ENCODE data around the gene ABR.

DNA sequence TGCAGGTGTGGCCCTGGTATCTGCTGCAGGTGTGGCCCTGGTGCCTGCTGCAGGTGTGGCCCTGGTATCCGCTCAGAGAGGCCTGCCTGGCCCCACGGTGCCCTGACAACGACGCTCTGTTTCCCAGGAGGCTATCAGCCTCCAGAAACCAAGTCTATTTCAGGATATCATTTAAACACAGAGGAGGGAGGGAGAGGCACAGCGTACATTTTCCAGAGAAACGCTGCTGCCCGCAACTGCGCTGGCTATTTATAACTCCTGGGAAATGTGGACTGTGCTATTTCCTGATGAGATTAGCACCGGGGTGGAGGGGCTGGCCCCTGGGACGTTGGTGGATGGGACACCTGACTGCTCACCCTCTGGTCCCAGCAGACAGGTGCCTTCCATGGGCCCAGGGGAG is 160.3 kb downstream of the ABR start:
- no peak for TF ChIP-seq CTCF (IDR thresholded peaks at IDR 0.05)
- TF ChIP-seq TCF7L2 (IDR thresholded peaks at IDR 0.05; ENCODE audit: low read depth, low read length), result no peak
- TF ChIP-seq POLR2AphosphoS5 (IDR thresholded peaks at IDR 0.05; ENCODE audit: low read depth, low read length), result no peak
